Measurements from ENCODE around the gene TTC23L. TPM values are rescaled to one million over a fixed set of nuclear protein-coding genes. Genes with fewer than 3 reads are reported as not detected.

Gene TTC23L
- total and polyA plus RNA-seq, 2 donors (not counting 1 experiment from before 2014, with no cell fraction given): 0.24 to 0.33 TPM

DNA sequence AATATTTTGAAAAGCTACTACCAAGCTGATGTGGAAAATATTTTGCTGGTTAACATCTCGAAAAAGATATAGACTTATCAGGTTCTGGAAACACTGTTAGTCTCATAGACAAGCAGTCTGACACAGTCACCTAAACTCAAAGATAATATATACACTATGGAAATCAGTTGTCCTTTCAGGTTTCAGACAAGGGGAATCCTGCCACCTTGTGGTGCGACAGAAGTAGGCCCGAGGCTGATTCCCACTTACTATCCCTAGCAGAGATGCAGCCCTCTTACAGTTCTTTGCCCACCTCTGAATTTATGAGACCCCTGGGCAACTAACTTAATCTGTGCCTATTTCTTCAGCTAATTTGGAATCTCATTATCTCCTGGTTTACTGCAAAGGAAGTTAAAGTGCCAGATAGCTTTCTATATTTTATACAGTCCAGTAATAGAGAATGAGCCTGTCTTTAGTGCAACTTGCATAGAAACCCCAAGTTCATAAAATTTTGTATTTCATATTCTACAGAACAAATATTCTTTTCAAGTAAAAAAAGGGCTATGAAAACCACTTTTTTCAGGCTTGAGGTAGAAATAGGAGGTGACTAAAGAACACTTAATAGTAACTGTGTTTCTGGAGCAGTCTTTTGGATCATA is 59.4 kb downstream of the TTC23L start:
- Histone ChIP-seq H3K4me3 (replicated peaks in 1 of 4; ENCODE audit: control extremely low read depth in 1 of 4, insufficient read depth in 1 of 4, low read depth in 3 of 4, low read length in 4 of 4) (no peak overlapping the region), H3K4me1 (ENCODE audit: control insufficient read depth, extremely low read depth, insufficient read depth, low read length) (no peaks in the 10 kb centered on the region), H3K27me3 (ENCODE audit: control insufficient read depth, insufficient read depth, low read length) (no peaks in the 10 kb centered on the region), H3K36me3 (ENCODE audit: control insufficient read depth, insufficient read depth, low read length) (no peaks in the 10 kb centered on the region), H2AFZ (ENCODE audit: low read length) (no peak overlapping the region), H3K27ac (ENCODE audit: insufficient read depth, low read length) (no peak overlapping the region), H3K4me2 (ENCODE audit: extremely low read depth, insufficient read depth, low read length) (no peak overlapping the region), H3K9me3 (ENCODE audit: control insufficient read depth, insufficient read depth, low read depth, low read length) (no peaks in the 10 kb centered on the region), H4K20me1 (ENCODE audit: control insufficient read depth, extremely low read depth, insufficient read depth, low read length) (no peaks in the 10 kb centered on the region), H3K79me2 (ENCODE audit: control insufficient read depth, insufficient read depth, low read length) (no peaks in the 10 kb centered on the region), H3K9ac (ENCODE audit: insufficient read depth, low read length) (no peak overlapping the region)
- peak; percentile 64 to 81 for DNase-seq (ENCODE audit: low read depth in 2 of 2)
- no peak for TF ChIP-seq EZH2 (IDR thresholded peaks at IDR 0.05; ENCODE audit: low read length, missing control alignments)
- TF ChIP-seq, protein P1, sequence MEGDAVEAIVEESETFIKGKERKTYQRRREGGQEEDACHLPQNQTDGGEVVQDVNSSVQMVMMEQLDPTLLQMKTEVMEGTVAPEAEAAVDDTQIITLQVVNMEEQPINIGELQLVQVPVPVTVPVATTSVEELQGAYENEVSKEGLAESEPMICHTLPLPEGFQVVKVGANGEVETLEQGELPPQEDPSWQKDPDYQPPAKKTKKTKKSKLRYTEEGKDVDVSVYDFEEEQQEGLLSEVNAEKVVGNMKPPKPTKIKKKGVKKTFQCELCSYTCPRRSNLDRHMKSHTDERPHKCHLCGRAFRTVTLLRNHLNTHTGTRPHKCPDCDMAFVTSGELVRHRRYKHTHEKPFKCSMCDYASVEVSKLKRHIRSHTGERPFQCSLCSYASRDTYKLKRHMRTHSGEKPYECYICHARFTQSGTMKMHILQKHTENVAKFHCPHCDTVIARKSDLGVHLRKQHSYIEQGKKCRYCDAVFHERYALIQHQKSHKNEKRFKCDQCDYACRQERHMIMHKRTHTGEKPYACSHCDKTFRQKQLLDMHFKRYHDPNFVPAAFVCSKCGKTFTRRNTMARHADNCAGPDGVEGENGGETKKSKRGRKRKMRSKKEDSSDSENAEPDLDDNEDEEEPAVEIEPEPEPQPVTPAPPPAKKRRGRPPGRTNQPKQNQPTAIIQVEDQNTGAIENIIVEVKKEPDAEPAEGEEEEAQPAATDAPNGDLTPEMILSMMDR (conservative IDR thresholded peaks at IDR 0.05 in 1 of 2, IDR thresholded peaks at IDR 0.05 in 1 of 2; ENCODE audit: low read depth in 1 of 2, low read length in 2 of 2): peak; percentile 90 to 93

DNA sequence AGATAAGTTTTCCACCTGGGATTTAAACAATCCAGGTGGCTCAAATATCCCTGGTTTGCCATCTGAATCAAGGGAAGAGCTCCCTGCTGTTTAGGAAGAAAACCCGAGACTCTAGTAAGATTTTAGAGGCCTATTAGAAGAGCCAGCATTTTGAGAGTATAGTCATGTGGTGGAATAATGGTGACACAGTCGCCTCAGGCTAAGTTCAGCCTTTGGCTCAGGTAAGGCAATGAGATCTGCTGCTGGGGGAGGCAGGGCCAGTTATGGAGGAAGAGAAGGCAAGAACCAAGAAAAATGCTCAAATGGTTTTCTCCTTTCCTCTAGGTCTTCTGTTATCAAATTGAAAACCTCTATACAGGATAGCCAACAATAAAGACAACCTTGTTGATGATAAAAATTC is 60.1 kb downstream of the TTC23L start:
- H3K9ac ChIP-seq (ENCODE audit: insufficient read depth, low read length): no peak overlapping the region
- no peaks in the 10 kb centered on the region for H3K27me3 ChIP-seq (ENCODE audit: control insufficient read depth, insufficient read depth, low read length)
- H3K9me3 ChIP-seq (ENCODE audit: control insufficient read depth, insufficient read depth, low read depth, low read length): no peaks in the 10 kb centered on the region
- no peak overlapping the region for H3K4me2 ChIP-seq (ENCODE audit: extremely low read depth, insufficient read depth, low read length)
- no peaks in the 10 kb centered on the region for H4K20me1 ChIP-seq (ENCODE audit: control insufficient read depth, extremely low read depth, insufficient read depth, low read length)
- no peak overlapping the region for H3K27ac ChIP-seq (ENCODE audit: insufficient read depth, low read length)
- no peaks in the 10 kb centered on the region for H3K79me2 ChIP-seq (ENCODE audit: control insufficient read depth, insufficient read depth, low read length)
- no peak overlapping the region for H2AFZ ChIP-seq (ENCODE audit: low read length)
- no peak overlapping the region for H3K4me3 ChIP-seq (replicated peaks in 1 of 4; ENCODE audit: control extremely low read depth in 1 of 4, insufficient read depth in 1 of 4, low read depth in 3 of 4, low read length in 4 of 4)
- no peaks in the 10 kb centered on the region for H3K36me3 ChIP-seq (ENCODE audit: control insufficient read depth, insufficient read depth, low read length)
- no peaks in the 10 kb centered on the region for H3K4me1 ChIP-seq (ENCODE audit: control insufficient read depth, extremely low read depth, insufficient read depth, low read length)
- no peak for DNase-seq (ENCODE audit: low read depth in 2 of 2)
- no peak for TF ChIP-seq EZH2 (IDR thresholded peaks at IDR 0.05; ENCODE audit: low read length, missing control alignments)
- TF ChIP-seq, protein P1 (conservative IDR thresholded peaks at IDR 0.05 in 1 of 2, IDR thresholded peaks at IDR 0.05 in 1 of 2; ENCODE audit: low read depth in 1 of 2, low read length in 2 of 2): no peak

DNA sequence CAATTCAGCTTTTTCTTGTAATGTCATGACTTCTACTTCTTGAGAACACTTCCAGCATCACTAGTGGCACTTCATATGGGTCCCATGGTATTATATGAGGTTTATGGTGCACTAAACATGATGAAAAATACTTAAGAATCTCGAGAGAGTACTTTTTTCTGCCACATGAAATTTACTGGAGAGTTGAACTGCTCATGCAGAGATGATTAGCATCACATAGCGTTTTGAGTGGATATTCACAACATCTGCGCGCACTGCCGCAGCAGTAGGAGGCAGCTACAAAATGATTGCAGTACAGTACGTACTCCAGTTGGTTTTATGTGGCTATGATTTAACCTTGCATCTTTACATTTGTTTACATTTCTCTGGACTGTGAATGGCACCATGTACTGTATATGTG is 61.7 kb downstream of the TTC23L start:
- no peaks in the 10 kb centered on the region for H3K4me1 ChIP-seq (ENCODE audit: control insufficient read depth, extremely low read depth, insufficient read depth, low read length)
- no peak overlapping the region for H3K9ac ChIP-seq (ENCODE audit: insufficient read depth, low read length)
- H3K27me3 ChIP-seq (ENCODE audit: control insufficient read depth, insufficient read depth, low read length): no peaks in the 10 kb centered on the region
- no peaks in the 10 kb centered on the region for H3K36me3 ChIP-seq (ENCODE audit: control insufficient read depth, insufficient read depth, low read length)
- no peaks in the 10 kb centered on the region for H3K79me2 ChIP-seq (ENCODE audit: control insufficient read depth, insufficient read depth, low read length)
- H3K9me3 ChIP-seq (ENCODE audit: control insufficient read depth, insufficient read depth, low read depth, low read length): no peaks in the 10 kb centered on the region
- no peak overlapping the region for H3K27ac ChIP-seq (ENCODE audit: insufficient read depth, low read length)
- DNase-seq (ENCODE audit: low read depth in 2 of 2): no peak
- TF ChIP-seq EZH2 (IDR thresholded peaks at IDR 0.05; ENCODE audit: low read length, missing control alignments): no peak
- TF ChIP-seq, protein P1 (conservative IDR thresholded peaks at IDR 0.05 in 1 of 2, IDR thresholded peaks at IDR 0.05 in 1 of 2; ENCODE audit: low read depth in 1 of 2, low read length in 2 of 2): no peak
- H3K4me3 ChIP-seq (replicated peaks in 1 of 4; ENCODE audit: control extremely low read depth in 1 of 4, insufficient read depth in 1 of 4, low read depth in 3 of 4, low read length in 4 of 4): no peak overlapping the region
- no peak overlapping the region for H3K4me2 ChIP-seq (ENCODE audit: extremely low read depth, insufficient read depth, low read length)
- no peaks in the 10 kb centered on the region for H4K20me1 ChIP-seq (ENCODE audit: control insufficient read depth, extremely low read depth, insufficient read depth, low read length)
- no peak overlapping the region for H2AFZ ChIP-seq (ENCODE audit: low read length)
